NCI-H1930 (cell line): ENCODE measurements around the gene HMOX1.
"Not testable (repeated sequence)": the region's sequence is repeated elsewhere in the genome, so short reads cannot be mapped to it uniquely, and the experiment has no call there.

Source experiments
- DNase-seq, 2 experiments: peaks; one replicate each; lab custom pipeline; 2025; lab: John Stamatoyannopoulos, UW

The HMOX1 gene

DNA sequence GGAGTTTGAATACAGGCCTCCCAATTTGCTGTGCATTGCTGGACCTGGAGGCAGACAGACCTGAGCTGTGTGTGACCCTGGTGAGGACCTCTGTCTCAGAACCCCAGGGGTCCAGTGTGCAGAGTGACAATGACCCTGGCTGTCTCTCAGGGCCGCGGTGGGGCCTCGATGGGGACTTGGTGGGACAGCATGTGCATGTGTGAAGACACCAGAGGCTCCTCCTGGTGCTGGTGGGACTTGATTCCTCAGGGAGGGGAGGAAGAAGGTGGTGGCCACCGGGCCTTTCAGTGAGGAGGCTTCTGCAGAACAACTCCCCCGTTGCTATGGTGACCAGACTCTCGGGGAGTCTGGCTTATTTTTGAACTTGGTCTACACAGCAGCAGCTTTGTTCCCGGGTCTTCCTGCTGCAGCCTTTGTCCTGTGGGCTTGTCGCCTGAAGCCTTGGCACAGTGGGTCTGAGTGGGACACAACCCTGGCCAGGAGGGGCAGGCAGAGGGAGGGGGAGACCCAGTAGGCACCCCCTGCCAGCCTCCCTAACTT is 54.4 kb downstream of the HMOX1 start:
- DNase-seq: no peak

DNA sequence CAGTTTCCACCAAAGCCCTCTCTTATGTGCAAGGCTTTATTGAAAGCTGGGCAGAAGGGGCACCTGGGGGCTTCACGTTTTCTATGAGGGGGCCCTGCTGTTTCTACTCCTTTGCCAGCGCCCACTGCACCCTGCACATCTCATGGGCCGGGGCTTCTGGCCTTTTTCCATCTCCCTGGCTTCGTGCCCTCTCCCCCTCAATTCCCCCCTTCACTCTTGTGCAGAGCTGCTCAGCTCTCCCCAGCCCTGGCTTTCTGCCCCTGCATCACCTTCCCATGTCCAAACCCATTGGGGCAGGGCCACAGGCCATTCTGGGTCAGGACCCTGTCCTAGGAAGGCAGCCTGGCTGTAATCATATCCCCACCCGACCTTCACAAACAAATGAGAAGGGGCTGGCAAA is 55.5 kb downstream of the HMOX1 start:
- DNase-seq: no peak

DNA sequence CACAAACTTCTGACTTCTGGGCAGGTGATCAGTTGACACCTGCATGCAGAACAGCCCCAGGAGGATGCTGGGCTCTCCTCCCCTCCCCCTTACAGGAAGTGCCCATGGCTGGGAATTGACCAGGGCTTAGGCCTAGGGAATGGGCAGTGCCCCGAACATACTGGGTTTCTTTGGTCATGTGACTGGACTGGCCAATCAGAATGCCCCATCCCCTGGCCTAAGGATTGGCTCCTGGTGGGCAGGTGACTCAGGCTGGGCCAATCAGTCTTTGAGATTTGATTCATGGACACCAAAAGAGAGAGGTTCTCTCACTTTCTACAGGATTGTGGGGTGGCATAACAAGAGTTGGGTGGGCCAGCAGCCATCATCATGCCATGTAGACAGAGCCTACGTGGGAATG is 56.2 kb downstream of the HMOX1 start:
- no peak for DNase-seq

DNA sequence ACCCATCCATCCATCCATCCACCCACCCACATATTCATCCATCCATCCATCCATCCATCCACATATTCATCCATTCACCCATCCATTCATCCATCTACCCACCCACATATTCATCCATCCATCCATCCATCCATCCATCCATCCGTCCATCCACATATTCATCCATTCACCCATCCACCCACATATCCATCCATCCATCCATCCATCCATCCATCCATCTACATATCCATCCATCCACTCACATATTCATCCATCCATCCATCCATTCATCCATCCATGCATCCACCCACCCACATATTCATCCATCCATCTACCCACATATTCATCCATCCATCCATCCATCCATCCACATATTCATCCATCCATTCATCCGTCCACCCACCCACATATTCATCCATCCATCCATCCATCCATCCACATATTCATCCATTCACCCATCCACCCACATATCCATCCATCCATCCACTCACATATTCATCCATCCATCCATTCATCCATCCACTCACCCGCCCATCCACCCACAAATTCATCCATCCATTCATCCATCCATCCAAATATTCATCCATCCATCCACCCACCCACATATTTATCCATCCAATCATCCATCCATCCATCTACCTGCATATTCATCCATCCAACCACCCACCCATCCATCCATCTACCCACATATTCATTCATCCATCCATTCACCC is 57.9 kb downstream of the HMOX1 start:
- not testable (repeated sequence) for DNase-seq

DNA sequence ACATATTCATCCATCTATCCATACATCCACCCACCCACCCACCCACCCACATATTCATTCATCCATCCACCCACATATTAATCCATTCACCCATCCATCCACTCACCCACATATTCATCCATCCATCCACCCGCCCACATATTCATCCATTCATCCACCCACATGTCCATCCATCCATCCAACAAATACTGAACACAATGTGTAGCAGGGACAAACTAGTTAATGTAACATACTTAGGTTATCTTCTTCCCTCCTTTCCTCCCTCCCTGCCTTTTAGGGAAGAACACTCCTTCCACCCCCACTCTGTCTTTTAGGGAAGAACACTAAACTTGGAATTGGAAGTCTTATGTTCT is 58.4 kb downstream of the HMOX1 start:
- DNase-seq: no peak

DNA sequence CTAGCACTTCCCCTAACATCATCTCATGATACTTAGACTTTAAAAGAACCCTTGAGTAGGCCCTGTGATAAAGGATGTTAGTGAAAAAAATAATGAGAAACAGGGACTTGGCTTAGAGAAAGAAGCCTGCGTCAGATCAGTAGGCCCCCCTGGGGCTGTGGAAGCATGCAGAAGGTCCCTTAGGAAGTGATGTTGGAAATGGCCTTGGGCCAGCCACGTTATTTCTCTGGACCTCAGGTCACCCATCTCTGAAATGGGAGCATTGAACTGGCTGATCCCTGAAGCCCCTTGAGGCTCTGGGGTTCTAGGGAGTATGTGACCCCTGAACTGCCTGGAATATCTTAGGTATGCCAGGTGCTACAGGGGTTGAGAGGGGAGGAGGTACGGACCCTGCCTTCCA is 59.2 kb downstream of the HMOX1 start:
- no peak for DNase-seq

DNA sequence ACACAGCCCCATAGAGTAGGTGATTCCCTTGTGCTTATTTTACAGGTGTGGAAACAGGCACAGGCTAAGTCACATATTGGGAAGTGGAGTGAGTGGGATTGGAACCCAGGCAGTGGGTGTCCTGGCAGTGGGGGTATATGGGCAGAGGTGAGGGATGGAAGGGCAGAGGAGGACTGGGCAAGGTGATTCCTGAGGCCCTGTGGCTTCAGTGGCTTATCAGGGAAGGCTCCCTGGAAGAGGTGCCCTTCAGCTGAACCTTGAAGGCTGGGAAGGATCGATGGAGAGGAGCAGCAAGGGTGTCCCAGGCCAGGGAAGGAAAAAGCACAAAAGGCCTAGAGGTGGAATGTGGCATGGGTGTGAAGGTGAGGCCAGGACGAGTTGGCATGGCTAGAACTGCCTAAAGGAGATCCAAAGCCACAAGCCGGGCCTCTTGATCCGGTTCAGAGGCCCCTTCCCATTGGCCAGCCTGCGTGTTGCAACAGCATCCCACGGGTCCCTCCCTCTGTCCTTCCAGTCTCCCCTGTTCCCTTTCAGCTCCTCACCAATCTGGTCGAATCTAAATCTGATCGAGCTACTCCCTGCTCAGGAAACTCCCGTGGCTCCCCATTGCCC is 60.7 kb downstream of the HMOX1 start:
- DNase-seq: no peak

DNA sequence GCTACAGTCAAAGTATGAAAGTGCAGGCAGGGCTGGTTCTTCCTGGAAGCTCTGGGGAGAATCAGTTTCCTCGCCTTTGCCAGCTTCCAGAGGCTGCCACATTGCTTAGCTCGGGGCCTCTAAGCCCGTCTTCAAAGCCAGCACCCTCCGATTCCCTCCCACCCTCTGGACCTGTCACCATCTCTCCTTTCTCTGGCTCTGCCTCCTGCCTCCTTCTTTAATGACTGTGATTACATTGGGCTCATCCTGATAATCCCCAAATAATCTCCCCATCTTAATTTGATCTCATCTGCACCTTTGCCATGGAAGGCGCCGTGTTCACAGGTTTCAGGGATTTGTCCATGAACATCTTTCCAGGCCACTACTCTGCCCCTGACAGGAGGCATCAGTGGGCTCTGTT is 61.6 kb downstream of the HMOX1 start:
- no peak for DNase-seq

DNA sequence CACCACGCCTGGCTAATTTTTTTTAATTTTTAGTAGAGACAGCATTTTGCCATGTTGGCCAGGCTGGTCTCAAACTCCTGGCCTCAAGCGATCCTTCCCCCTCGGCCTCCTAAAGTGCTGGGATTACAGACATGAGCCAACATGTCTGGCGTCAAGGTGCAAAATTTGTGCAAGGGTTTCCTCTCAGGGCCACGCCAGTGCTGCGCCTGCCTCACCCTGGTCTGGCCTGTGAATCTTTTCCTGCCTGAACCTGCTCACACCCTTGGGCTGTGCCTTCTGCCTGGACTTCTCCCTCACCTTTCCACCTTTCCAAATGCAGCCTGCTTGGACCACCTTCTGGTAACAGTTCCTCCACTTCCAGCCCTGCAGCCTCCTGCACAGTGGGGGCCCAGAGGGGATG is 62.4 kb downstream of the HMOX1 start:
- DNase-seq: no peak
